H1 (cell line): ENCODE measurements around the gene MXD4. TPM values are rescaled to one million over a fixed set of nuclear protein-coding genes. Genes with fewer than 3 reads are reported as not detected.

Experiments
- CTCF ChIA-PET: fragments of 300-600 bp; sonication (Branson Sonifier 250); formaldehyde crosslinking; loops from one replicate; lab custom pipeline; 2021; ENCODE audit not compliant: partially characterized antibody; lab: Charles Lee
- POLR2A ChIA-PET: fragments of 300-600 bp; sonication (Branson Sonifier 250); formaldehyde crosslinking; loops from one replicate; lab custom pipeline; 2021; ENCODE audit warnings: inconsistent platforms; ENCODE audit not compliant: partially characterized antibody; lab: Charles Lee
- DNase-seq, 2 experiments: peaks; one replicate each; pipeline versions ENCODE4 v3.0.0 to v3.0.0-alpha.2; 2010 to 2022; ENCODE audit warnings: low spot score in 2 of 2, low read depth in 1 of 2, mixed read lengths in 1 of 2
- FAIRE-seq: peaks from 2 replicates; lab custom pipeline; 2011; peaks lifted over from hg19 to GRCh38; lab: Jason Lieb, UNC
- H2AFZ ChIP-seq: 2 replicates; pipeline ENCODE4 v1.8.1; 2012; ENCODE audit warnings: low read length, inconsistent platforms
- H2AK5ac ChIP-seq: 2 replicates; pipeline ENCODE4 v1.6.1; 2013; ENCODE audit warnings: low read depth, low read length
- H2BK120ac ChIP-seq: replicated peaks from 2 replicates; pipeline ENCODE3; 2013; ENCODE audit warnings: low read depth, low read length, inconsistent platforms
- H2BK12ac ChIP-seq: 2 replicates; pipeline ENCODE4 v1.6.1; 2013; ENCODE audit warnings: low read depth, low read length
- H2BK15ac ChIP-seq: 2 replicates; pipeline ENCODE4 v1.6.1; 2013; ENCODE audit warnings: low read length
- H2BK20ac ChIP-seq: 2 replicates; pipeline ENCODE4 v1.6.1; 2013; ENCODE audit warnings: low read length
- H2BK5ac ChIP-seq: 2 replicates; pipeline ENCODE4 v1.6.1; 2013; ENCODE audit warnings: low read depth, low read length
- H3K14ac ChIP-seq: 2 replicates; pipeline ENCODE4 v1.6.1; 2013; ENCODE audit warnings: inconsistent platforms; ENCODE audit not compliant: insufficient read length
- H3K18ac ChIP-seq: 2 replicates; pipeline ENCODE4 v1.6.1; 2013; ENCODE audit warnings: low read length; ENCODE audit errors: extremely low read depth
- H3K23ac ChIP-seq: 2 replicates; pipeline ENCODE4 v1.6.1; 2013; ENCODE audit warnings: inconsistent platforms; ENCODE audit not compliant: insufficient read length
- H3K23me2 ChIP-seq: 2 replicates; pipeline ENCODE4 v1.6.1; 2013; ENCODE audit warnings: low read depth, low read length
- H3K27ac ChIP-seq: 2 replicates; pipeline ENCODE4 v1.6.1; 2011; ENCODE audit warnings: low read depth, low read length, inconsistent platforms
- H3K27me3 ChIP-seq, 4 experiments: replicated peaks in 1 of 4; 1 replicate in 1 of 4; 2 replicates in 3 of 4; pipeline versions ENCODE4 v1.6.1 to v1.8.1; 2011 to 2013; ENCODE audit warnings: low read length in 3 of 4, mild to moderate bottlenecking in 3 of 4, inconsistent platforms in 2 of 4, mixed read lengths in 2 of 4, moderate library complexity in 1 of 4; ENCODE audit not compliant: control insufficient read depth in 3 of 4, insufficient read depth in 3 of 4; ENCODE audit errors: extremely low read depth in 1 of 4
- H3K36me3 ChIP-seq, 4 experiments: 2 replicates each; pipeline versions ENCODE4 v1.6.1 to v1.8.1; 2011 to 2013; ENCODE audit warnings: mild to moderate bottlenecking in 4 of 4, low read length in 3 of 4, moderate library complexity in 2 of 4, control low read depth in 1 of 4, inconsistent platforms in 1 of 4; ENCODE audit not compliant: insufficient read depth in 4 of 4, control insufficient read depth in 2 of 4
- H3K4ac ChIP-seq: replicated peaks from 2 replicates; pipeline ENCODE3; 2013; ENCODE audit warnings: low read length, low read depth, mixed read lengths, inconsistent platforms; ENCODE audit not compliant: insufficient read length
- H3K4me1 ChIP-seq, 4 experiments: replicated peaks in 1 of 4; 1 replicate in 1 of 4; 2 replicates in 3 of 4; pipeline versions ENCODE4 v1.6.1 to v1.8.1; 2011 to 2013; ENCODE audit warnings: low read length in 3 of 4, inconsistent platforms in 2 of 4, mixed read lengths in 1 of 4; ENCODE audit not compliant: insufficient read depth in 4 of 4, control insufficient read depth in 3 of 4
- H3K4me2 ChIP-seq, 2 experiments: 2 replicates each; pipeline versions ENCODE4 v1.6.1 to v1.8.1; 2011 to 2013; ENCODE audit warnings: low read depth in 2 of 2, low read length in 2 of 2, control low read depth in 1 of 2, inconsistent platforms in 1 of 2, mild to moderate bottlenecking in 1 of 2; ENCODE audit not compliant: insufficient read depth in 1 of 2
- H3K4me3 ChIP-seq, 4 experiments: fragments of 200-600, 300-600 bp in 1 of 4; sonication (generic), shearing (Covaris generic), sonication (Bioruptor Twin) in 1 of 4; 2 replicates each; pipeline versions ENCODE4 v1.5.1 to v1.8.1; 2011 to 2016; ENCODE audit warnings: low read length in 4 of 4, low read depth in 3 of 4, control low read depth in 2 of 4, inconsistent platforms in 2 of 4, mild to moderate bottlenecking in 2 of 4, mixed read lengths in 1 of 4, moderate library complexity in 1 of 4; ENCODE audit not compliant: insufficient read depth in 2 of 4; ENCODE audit errors: extremely low read depth in 1 of 4
- H3K56ac ChIP-seq: replicated peaks from 2 replicates; pipeline ENCODE3; 2013; ENCODE audit warnings: low read depth, mild to moderate bottlenecking, mixed read lengths, low read length, inconsistent platforms; ENCODE audit not compliant: insufficient read length
- H3K79me1 ChIP-seq: 2 replicates; pipeline ENCODE4 v1.6.1; 2013; ENCODE audit warnings: low read depth, low read length, control low read depth
- H3K79me2 ChIP-seq, 2 experiments: 2 replicates each; pipeline versions ENCODE4 v1.6.1 to v1.8.1; 2012 to 2013; ENCODE audit warnings: low read length in 2 of 2, mild to moderate bottlenecking in 2 of 2, inconsistent platforms in 1 of 2; ENCODE audit not compliant: insufficient read depth in 2 of 2, control insufficient read depth in 1 of 2
- H3K9ac ChIP-seq, 4 experiments: replicated peaks in 1 of 4; 1 replicate in 1 of 4; 2 replicates in 3 of 4; pipeline versions ENCODE4 v1.6.1 to v1.8.1; 2011 to 2013; ENCODE audit warnings: low read depth in 3 of 4, low read length in 3 of 4, control low read depth in 2 of 4, mild to moderate bottlenecking in 2 of 4, moderate library complexity in 2 of 4, inconsistent platforms in 1 of 4; ENCODE audit errors: extremely low read depth in 1 of 4
- H3K9me3 ChIP-seq, 2 experiments: 2 replicates each; pipeline versions ENCODE4 v1.6.1 to v1.8.1; 2012 to 2013; ENCODE audit warnings: mild to moderate bottlenecking in 2 of 2, moderate library complexity in 2 of 2, control low read depth in 1 of 2, inconsistent platforms in 1 of 2, low read depth in 1 of 2, low read length in 1 of 2, mixed read lengths in 1 of 2; ENCODE audit not compliant: insufficient read depth in 2 of 2
- H4K20me1 ChIP-seq, 2 experiments: replicated peaks in 1 of 2; 2 replicates each; pipeline versions ENCODE3 to v1.8.1; 2011 to 2013; ENCODE audit warnings: inconsistent platforms in 2 of 2, low read length in 2 of 2, mild to moderate bottlenecking in 1 of 2; ENCODE audit not compliant: insufficient read depth in 2 of 2, control insufficient read depth in 1 of 2
- H4K5ac ChIP-seq: 2 replicates; pipeline ENCODE4 v1.6.1; 2013; ENCODE audit warnings: low read length, low read depth, mixed read lengths, inconsistent platforms; ENCODE audit not compliant: insufficient read length
- H4K8ac ChIP-seq: 2 replicates; pipeline ENCODE4 v1.8.0; 2013; ENCODE audit warnings: mild to moderate bottlenecking, moderate library complexity, low read length, inconsistent platforms; ENCODE audit not compliant: insufficient read depth; ENCODE audit errors: extremely low read depth
- H4K91ac ChIP-seq: replicated peaks from 2 replicates; pipeline ENCODE3; 2013; ENCODE audit warnings: low read length, mixed read lengths, inconsistent platforms; ENCODE audit not compliant: insufficient read length
- ASH2L ChIP-seq: fragments of 200-600, 300-600 bp; sonication (generic); IDR thresholded peaks from one replicate; pipeline ENCODE4 v1.7.1; 2017; ENCODE audit warnings: low read length
- ATF3 ChIP-seq: IDR thresholded peaks from 2 replicates; pipeline ENCODE4 v1.6.1; 2011; ENCODE audit warnings: low read depth, mild to moderate bottlenecking, low read length; ENCODE audit not compliant: insufficient read depth
- BRCA1 ChIP-seq: IDR thresholded peaks from 2 replicates; pipeline ENCODE4 v1.6.1; 2012; ENCODE audit warnings: low read depth, low read length, improper control_type of control experiment
- CBX5 ChIP-seq: fragments of 300-800, 300-1000 bp; sonication (generic); IDR thresholded peaks from 2 replicates; pipeline ENCODE4 v1.7.1; 2016; ENCODE audit warnings: antibody characterized with exemption, low read length, low read depth
- E2F6 ChIP-seq: IDR thresholded peaks from 2 replicates; pipeline ENCODE4 v1.6.1; 2012; ENCODE audit warnings: inconsistent platforms
- EP300 ChIP-seq, 2 experiments: IDR thresholded peaks; 1 replicate in 1 of 2; 2 replicates in 1 of 2; pipeline ENCODE4 v1.6.1; 2011 to 2012; ENCODE audit warnings: low read depth in 2 of 2, low read length in 2 of 2, mild to moderate bottlenecking in 2 of 2, borderline replicate concordance in 1 of 2, inconsistent platforms in 1 of 2, moderate library complexity in 1 of 2
- GTF2F1 ChIP-seq: IDR thresholded peaks from 2 replicates; pipeline ENCODE4 v1.6.1; 2012; ENCODE audit warnings: low read depth, low read length, improper control_type of control experiment, borderline replicate concordance
- KDM5A ChIP-seq: fragments of 200-600 bp; IDR thresholded peaks from 2 replicates; pipeline ENCODE4 v1.7.1; 2012; ENCODE audit warnings: mild to moderate bottlenecking, low read length, inconsistent platforms, mixed read lengths
- NANOG ChIP-seq: IDR thresholded peaks from 2 replicates; pipeline ENCODE4 v1.6.1; 2011; ENCODE audit warnings: low read length, low read depth, mild to moderate bottlenecking, inconsistent platforms; ENCODE audit not compliant: insufficient read depth, poor library complexity, severe bottlenecking
- NRF1 ChIP-seq: IDR thresholded peaks from 2 replicates; pipeline ENCODE4 v1.6.1; 2011; ENCODE audit warnings: mild to moderate bottlenecking, low read depth, low read length, improper control_type of control experiment
- POLR2AphosphoS5 ChIP-seq: IDR thresholded peaks from 2 replicates; pipeline ENCODE4 v1.6.1; 2011; ENCODE audit warnings: low read depth, low read length
- SP4 ChIP-seq: IDR thresholded peaks from 2 replicates; pipeline ENCODE4 v1.6.1; 2012; ENCODE audit warnings: low read length, inconsistent platforms
- TAF1 ChIP-seq: IDR thresholded peaks from 2 replicates; pipeline ENCODE4 v1.6.1; 2011; ENCODE audit warnings: mild to moderate bottlenecking, low read depth, low read length
- ZNF274 ChIP-seq: IDR thresholded peaks from 2 replicates; pipeline ENCODE4 v1.7.0; 2012; ENCODE audit warnings: low read length, borderline replicate concordance; ENCODE audit errors: extremely low read depth
- WGBS, 2 experiments: shearing (Covaris generic) in 1 of 2; methylation state at CpG; one replicate each; pipeline versions ENCODE4 v1.1.6 to v1.1.7; 2013 to 2015; ENCODE audit warnings: low lambda C conversion rate in 2 of 2, mixed read lengths in 2 of 2, inconsistent platforms in 1 of 2, low coverage in 1 of 2, missing lambda C conversion rate in 1 of 2; ENCODE audit not compliant: insufficient replicate concordance in 2 of 2, insufficient coverage in 1 of 2, insufficient read length in 1 of 2; ENCODE audit errors: extremely low coverage in 1 of 2, missing lambda C conversion rate in 1 of 2; 5-methylcytosine and 5-hydroxymethylcytosine counted together
- polyA plus RNA-seq, 7 experiments: library from polyadenylated mRNA; depleted of rRNA in 3 of 7; stranded (reverse) in 5 of 7; unstranded in 2 of 7; fragments of >200 nt in 5 of 7; fragments of 200-250 nt in 2 of 7; gene quantifications; 1 replicate in 5 of 7; 2 replicates in 1 of 7; 4 replicates in 1 of 7; pipeline versions ENCODE4 v1.2.1 to v1.2.3, GENCODE V29; 2011 to 2013; ENCODE audit warnings: missing spikeins in 2 of 7, mixed read lengths in 2 of 7
- total RNA-seq: library from RNA; stranded (reverse); fragmentation: NEBNext Ultra II Directional; extraction: Animal tissue kit (Norgen Biotek cat#: 25700); gene quantifications from 2 replicates; pipeline ENCODE4 v1.2.1, GENCODE V29; 2021

The MXD4 gene
- total and polyA plus RNA-seq, 2 of the 8 experiments (the other 6 are each of a cell fraction or from before 2014, with no cell fraction given) = 18.0 to 20.8 TPM

GRCh38 chr4:2277956-2278355 lies 16.0 kb upstream of the MXD4 start:
- H3K79me2 ChIP-seq = no peaks in the 10 kb centered on the region
- POLR2A ChIA-PET = no interaction called here

More at GRCh38 chr4:2277956-2278355, 16.0 kb upstream of the MXD4 start:
- DNase-seq (no peak), FAIRE-seq (no peak)
- H3K4me3 ChIP-seq = no peak overlapping the region
- H3K9ac ChIP-seq = no peak overlapping the region
- H3K56ac ChIP-seq = no peak overlapping the region
- H3K4me1 ChIP-seq = no peaks in the 10 kb centered on the region
- H3K36me3 ChIP-seq = no peaks in the 10 kb centered on the region
- no peaks in the 10 kb centered on the region for H4K20me1 ChIP-seq
- no peak overlapping the region for H2BK15ac ChIP-seq
- H2AFZ ChIP-seq = no peak overlapping the region
- no peak overlapping the region for H3K18ac ChIP-seq
- no peak overlapping the region for H2BK12ac ChIP-seq
- H3K23me2 ChIP-seq = peaks cover 2% of the 10 kb centered on the region; the same call in 1 of the 2 replicates
- no peak overlapping the region for H4K91ac ChIP-seq
- TF ChIP-seq ATF3 (no peak), POLR2AphosphoS5 (no peak), CBX5 (no peak), BRCA1 (no peak), GTF2F1 (no peak), NRF1 (no peak), TAF1 (no peak), EP300 (IDR thresholded peaks at IDR 0.05; ENCODE audit: borderline replicate concordance in 1 of 2, low read depth in 2 of 2, low read length in 2 of 2) (no peak), ASH2L (no peak), SP4 (no peak), NANOG (no peak), ZNF274 (no peak), E2F6 (no peak), KDM5A (no peak)
- 94% methylated on average over 9 of the region's 9 CpGs; no CpG with 5 or more reads in 1 of the 2 experiments for WGBS, 2 experiments
- H3K4ac ChIP-seq = no peak overlapping the region
- H3K9me3 ChIP-seq = no peaks in the 10 kb centered on the region
- H3K27ac ChIP-seq = no peak overlapping the region
- H3K27me3 ChIP-seq = no peaks in the 10 kb centered on the region
- no peak overlapping the region for H2BK5ac ChIP-seq
- no peak overlapping the region for H3K14ac ChIP-seq
- H4K8ac ChIP-seq = no peak overlapping the region
- no peak overlapping the region for H3K4me2 ChIP-seq
- H3K79me1 ChIP-seq = no peaks in the 10 kb centered on the region
- H4K5ac ChIP-seq = no peak overlapping the region
- no peak overlapping the region for H3K23ac ChIP-seq
- CTCF ChIA-PET = no interaction called here
- no peak overlapping the region for H2BK20ac ChIP-seq
- no peak overlapping the region for H2AK5ac ChIP-seq
- H2BK120ac ChIP-seq = no peak overlapping the region
